IMR-90 (cell line): Measurements from ENCODE around the gene SARNP.

Experiments
- CTCF ChIP-seq: conservative IDR thresholded peaks from 2 replicates; pipeline ENCODE4 v1.5.1; 2012; ENCODE audit warnings: mild to moderate bottlenecking, low read depth, low read length, improper control_type of control experiment
- MAFK ChIP-seq: IDR thresholded peaks from 2 replicates; pipeline ENCODE4 v1.6.1; 2012; ENCODE audit warnings: low read depth, low read length, improper control_type of control experiment
- POLR2A ChIP-seq: IDR thresholded peaks from 2 replicates; pipeline ENCODE4 v1.6.1; 2012; ENCODE audit warnings: mild to moderate bottlenecking, low read depth, low read length
- RFX5 ChIP-seq: IDR thresholded peaks from 2 replicates; pipeline ENCODE4 v1.8.0; 2012; ENCODE audit warnings: low read depth, mild to moderate bottlenecking, low read length, moderate library complexity

GRCh38 chr12:55707841-55708694 is 109.5 kb downstream of the SARNP start, which contains the start of gene ITGA7:
- TF ChIP-seq CTCF (no peak), POLR2A (no peak), MAFK (no peak), RFX5 (no peak)
